ENCODE measurements around the gene BICD2. TPM values are rescaled to one million over a fixed set of nuclear protein-coding genes. Genes with fewer than 3 reads are reported as not detected.

Gene BICD2
- total and polyA plus RNA-seq, 4 donors, result 2.5 to 16.0 (median 11.2) TPM

GRCh38 chr9:92775466-92775865 is 10.8 kb upstream of the BICD2 start:
- Histone ChIP-seq H3K4me1 (ENCODE audit: control insufficient read depth in 4 of 4, insufficient read depth in 4 of 4, low read length in 3 of 4) (no peaks in the 10 kb centered on the region), H3K9ac (ENCODE audit: low read depth in 1 of 2, low read length in 2 of 2) (no peak overlapping the region), H3K9me3 (ENCODE audit: control insufficient read depth in 4 of 4, low read length in 3 of 4) (peaks cover 0 to 2% (median 0%) of the 10 kb centered on the region in 4 donors), H3K36me3 (ENCODE audit: control insufficient read depth in 4 of 4, insufficient read depth in 3 of 4, low read depth in 1 of 4, low read length in 3 of 4) (no peaks in the 10 kb centered on the region), H3K27me3 (ENCODE audit: control insufficient read depth in 4 of 4, insufficient read depth in 4 of 4, low read length in 3 of 4) (no peaks in the 10 kb centered on the region), H3K4me3 (ENCODE audit: low read depth in 1 of 3, low read length in 3 of 3) (no peak overlapping the region), H3K27ac (ENCODE audit: low read depth in 1 of 2, low read length in 2 of 2) (no peak overlapping the region)
- no peak for DNase-seq (ENCODE audit: low spot score)
- WGBS, result 83% methylated on average over 5 of the region's 5 CpGs
- TF ChIP-seq HNF4A (conservative IDR thresholded peaks at IDR 0.05) (no peak), FOXA1 (IDR thresholded peaks at IDR 0.05) (no peak), YY1 (IDR thresholded peaks at IDR 0.05) (no peak), EGR1 (IDR thresholded peaks at IDR 0.05; ENCODE audit: low read depth in 2 of 2) (no peak), RXRA (IDR thresholded peaks at IDR 0.05) (no peak)
- TF ChIP-seq, protein P1, sequence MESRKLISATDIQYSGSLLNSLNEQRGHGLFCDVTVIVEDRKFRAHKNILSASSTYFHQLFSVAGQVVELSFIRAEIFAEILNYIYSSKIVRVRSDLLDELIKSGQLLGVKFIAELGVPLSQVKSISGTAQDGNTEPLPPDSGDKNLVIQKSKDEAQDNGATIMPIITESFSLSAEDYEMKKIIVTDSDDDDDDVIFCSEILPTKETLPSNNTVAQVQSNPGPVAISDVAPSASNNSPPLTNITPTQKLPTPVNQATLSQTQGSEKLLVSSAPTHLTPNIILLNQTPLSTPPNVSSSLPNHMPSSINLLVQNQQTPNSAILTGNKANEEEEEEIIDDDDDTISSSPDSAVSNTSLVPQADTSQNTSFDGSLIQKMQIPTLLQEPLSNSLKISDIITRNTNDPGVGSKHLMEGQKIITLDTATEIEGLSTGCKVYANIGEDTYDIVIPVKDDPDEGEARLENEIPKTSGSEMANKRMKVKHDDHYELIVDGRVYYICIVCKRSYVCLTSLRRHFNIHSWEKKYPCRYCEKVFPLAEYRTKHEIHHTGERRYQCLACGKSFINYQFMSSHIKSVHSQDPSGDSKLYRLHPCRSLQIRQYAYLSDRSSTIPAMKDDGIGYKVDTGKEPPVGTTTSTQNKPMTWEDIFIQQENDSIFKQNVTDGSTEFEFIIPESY (IDR thresholded peaks at IDR 0.05), result no peak

GRCh38 chr9:92774274-92774673 is 9.6 kb upstream of the BICD2 start:
- TF ChIP-seq NR2F2 (IDR thresholded peaks at IDR 0.05) (no peak), TAF1 (conservative IDR thresholded peaks at IDR 0.05) (no peak), EGR1 (IDR thresholded peaks at IDR 0.05; ENCODE audit: low read depth in 2 of 2) (no peak), REST (IDR thresholded peaks at IDR 0.05) (no peak), ATF3 (IDR thresholded peaks at IDR 0.05) (no peak), FOXA1 (IDR thresholded peaks at IDR 0.05) (no peak), YY1 (IDR thresholded peaks at IDR 0.05) (no peak), HNF4G (IDR thresholded peaks at IDR 0.05) (no peak), SP1 (IDR thresholded peaks at IDR 0.05) (no peak), FOXA2 (IDR thresholded peaks at IDR 0.05) (no peak)
- TF ChIP-seq, protein P2, sequence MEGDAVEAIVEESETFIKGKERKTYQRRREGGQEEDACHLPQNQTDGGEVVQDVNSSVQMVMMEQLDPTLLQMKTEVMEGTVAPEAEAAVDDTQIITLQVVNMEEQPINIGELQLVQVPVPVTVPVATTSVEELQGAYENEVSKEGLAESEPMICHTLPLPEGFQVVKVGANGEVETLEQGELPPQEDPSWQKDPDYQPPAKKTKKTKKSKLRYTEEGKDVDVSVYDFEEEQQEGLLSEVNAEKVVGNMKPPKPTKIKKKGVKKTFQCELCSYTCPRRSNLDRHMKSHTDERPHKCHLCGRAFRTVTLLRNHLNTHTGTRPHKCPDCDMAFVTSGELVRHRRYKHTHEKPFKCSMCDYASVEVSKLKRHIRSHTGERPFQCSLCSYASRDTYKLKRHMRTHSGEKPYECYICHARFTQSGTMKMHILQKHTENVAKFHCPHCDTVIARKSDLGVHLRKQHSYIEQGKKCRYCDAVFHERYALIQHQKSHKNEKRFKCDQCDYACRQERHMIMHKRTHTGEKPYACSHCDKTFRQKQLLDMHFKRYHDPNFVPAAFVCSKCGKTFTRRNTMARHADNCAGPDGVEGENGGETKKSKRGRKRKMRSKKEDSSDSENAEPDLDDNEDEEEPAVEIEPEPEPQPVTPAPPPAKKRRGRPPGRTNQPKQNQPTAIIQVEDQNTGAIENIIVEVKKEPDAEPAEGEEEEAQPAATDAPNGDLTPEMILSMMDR (IDR thresholded peaks at IDR 0.05; ENCODE audit: low read depth, low read length, missing input control), result no peak
- TF ChIP-seq, protein P1 (IDR thresholded peaks at IDR 0.05), result no peak
- TF ChIP-seq, protein P3, sequence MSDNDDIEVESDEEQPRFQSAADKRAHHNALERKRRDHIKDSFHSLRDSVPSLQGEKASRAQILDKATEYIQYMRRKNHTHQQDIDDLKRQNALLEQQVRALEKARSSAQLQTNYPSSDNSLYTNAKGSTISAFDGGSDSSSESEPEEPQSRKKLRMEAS (IDR thresholded peaks at IDR 0.05), result no peak
- H3K36me3 ChIP-seq (ENCODE audit: control insufficient read depth in 4 of 4, insufficient read depth in 3 of 4, low read depth in 1 of 4, low read length in 3 of 4), result no peaks in the 10 kb centered on the region
- H3K4me1 ChIP-seq (ENCODE audit: control insufficient read depth in 4 of 4, insufficient read depth in 4 of 4, low read length in 3 of 4), result no peaks in the 10 kb centered on the region
- H3K9me3 ChIP-seq (ENCODE audit: control insufficient read depth in 4 of 4, low read length in 3 of 4), result peaks cover 0 to 2% (median 0%) of the 10 kb centered on the region in 4 donors
- H3K27ac ChIP-seq (ENCODE audit: low read depth in 1 of 2, low read length in 2 of 2), result no peak overlapping the region
- H3K4me3 ChIP-seq (ENCODE audit: low read depth in 1 of 3, low read length in 3 of 3), result no peak overlapping the region
- 67% methylated on average over 1 of the region's 1 CpG for WGBS
- DNase-seq (ENCODE audit: low spot score), result no peak
- H3K9ac ChIP-seq (ENCODE audit: low read depth in 1 of 2, low read length in 2 of 2), result no peak overlapping the region
- no peaks in the 10 kb centered on the region for H3K27me3 ChIP-seq (ENCODE audit: control insufficient read depth in 4 of 4, insufficient read depth in 4 of 4, low read length in 3 of 4)
